Gastroesophageal sphincter (tissue), 3 donors: ENCODE data around the gene ARID5B.

Experiments
- CTCF ChIP-seq, 4 experiments: fragments of 200-600 bp in 2 of 4; fragments of 450-650 bp in 2 of 4; sonication (generic) in 1 of 4; IDR thresholded peaks; one replicate each; pipeline ENCODE4 v1.5.1; 2017 to 2019; ENCODE audit warnings: antibody characterized with exemption in 4 of 4, mild to moderate bottlenecking in 2 of 4, moderate library complexity in 2 of 4
- EP300 ChIP-seq: sonication (generic); formaldehyde crosslinking; IDR thresholded peaks from one replicate; pipeline ENCODE4 v1.6.1; 2017; ENCODE audit warnings: antibody characterized with exemption, mild to moderate bottlenecking
- POLR2A ChIP-seq, 2 donors: fragments of 450-650 bp; IDR thresholded peaks; one replicate each; pipeline ENCODE4 v1.6.1; 2017; ENCODE audit warnings: antibody characterized with exemption in 2 of 2, mild to moderate bottlenecking in 2 of 2, moderate library complexity in 1 of 2
- POLR2AphosphoS5 ChIP-seq: sonication (generic); formaldehyde crosslinking; IDR thresholded peaks from one replicate; pipeline ENCODE4 v1.6.1; 2017; ENCODE audit warnings: antibody characterized with exemption

- TF ChIP-seq CTCF (IDR thresholded peaks at IDR 0.05): peak in 1 of 4 experiments; percentile 48
- no peak for TF ChIP-seq POLR2A (IDR thresholded peaks at IDR 0.05)
- TF ChIP-seq EP300: no peak
- TF ChIP-seq POLR2AphosphoS5: no peak
Measured at GRCh38 chr10:61902445-61903220, 1.1 kb downstream of the ARID5B start.
